Stimulated activated naive CD8-positive, alpha-beta T cell treated with anti-CD3 and anti-CD28 coated beads, Interleukin-15, Interleukin-2, amounts not matched to agents 100 U/mL and 50 U/mL, for 24 hours (primary cell): ENCODE results near the gene HDX.
"Not testable (repeated sequence)": the region's sequence is repeated elsewhere in the genome, so short reads cannot be mapped to it uniquely, and the experiment has no call there.

Source experiments
- ATAC-seq: fragments of 150-1000 bp; cut with Tn5 transposase; one replicate; pipeline ENCODE4 v1.10.0; 2021
- DNase-seq: peaks from one replicate; pipeline ENCODE4 v3.0.0; 2021

HDX gene

DNA sequence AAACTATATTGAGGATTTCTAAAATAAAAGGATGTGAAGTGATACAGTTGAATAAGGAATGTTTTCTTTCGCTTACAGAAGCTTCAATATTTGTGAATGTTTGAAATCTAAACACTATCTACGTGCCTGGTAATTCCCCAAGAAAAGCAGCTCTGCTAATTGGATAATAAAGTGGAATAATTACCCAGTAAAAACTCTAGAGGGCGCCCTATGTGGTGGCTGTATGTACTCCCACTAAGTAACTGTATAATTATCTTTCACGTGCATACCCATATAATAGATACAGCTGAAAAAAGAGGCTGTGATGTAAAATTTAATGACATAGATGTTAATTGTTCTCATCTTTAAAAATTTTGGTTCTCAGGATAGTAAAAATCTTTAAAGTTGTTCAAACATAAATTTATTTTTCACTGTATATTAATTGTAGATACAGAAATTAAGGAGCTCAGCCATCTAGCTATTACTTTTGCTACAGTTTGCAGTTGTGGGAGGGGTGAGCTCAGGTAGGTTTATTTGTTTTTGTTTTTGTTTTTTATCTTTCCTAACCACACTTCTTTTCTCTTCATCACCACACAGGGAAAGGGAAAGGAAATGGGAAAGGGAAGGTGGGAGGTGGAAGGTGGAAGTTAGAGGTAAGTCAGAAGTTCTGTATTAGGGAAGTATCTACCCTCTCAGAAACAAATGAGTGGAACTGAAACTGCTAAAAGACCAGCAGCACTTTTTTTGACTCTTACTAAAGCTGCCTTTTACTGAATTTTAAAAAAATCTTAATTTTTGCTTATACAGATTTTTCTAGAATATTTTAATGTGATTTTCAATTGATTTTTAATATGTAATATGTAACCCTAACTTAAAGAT lies 162.5 kb downstream of the HDX start:
- DNase-seq (no peak), ATAC-seq (no peak)

DNA sequence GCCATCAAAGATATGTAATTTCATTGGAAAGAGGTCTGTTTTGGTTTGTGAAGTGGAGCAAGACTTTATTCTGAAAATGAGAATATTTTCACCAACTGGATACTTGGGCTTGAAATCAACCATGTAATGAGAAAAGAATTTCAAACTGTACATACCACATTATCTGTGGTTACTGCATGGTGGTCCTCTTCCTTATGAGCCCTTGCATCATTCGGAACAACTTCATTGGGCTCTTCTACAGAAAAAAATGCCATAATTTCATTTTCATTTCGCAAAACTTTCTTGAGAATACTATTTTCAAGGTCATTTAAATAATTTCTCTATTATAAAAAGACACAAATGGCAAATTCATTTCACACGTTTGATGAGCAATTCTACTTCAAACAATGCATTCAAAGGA lies 165.6 kb downstream of the HDX start:
- DNase-seq (no peak), ATAC-seq (no peak)

DNA sequence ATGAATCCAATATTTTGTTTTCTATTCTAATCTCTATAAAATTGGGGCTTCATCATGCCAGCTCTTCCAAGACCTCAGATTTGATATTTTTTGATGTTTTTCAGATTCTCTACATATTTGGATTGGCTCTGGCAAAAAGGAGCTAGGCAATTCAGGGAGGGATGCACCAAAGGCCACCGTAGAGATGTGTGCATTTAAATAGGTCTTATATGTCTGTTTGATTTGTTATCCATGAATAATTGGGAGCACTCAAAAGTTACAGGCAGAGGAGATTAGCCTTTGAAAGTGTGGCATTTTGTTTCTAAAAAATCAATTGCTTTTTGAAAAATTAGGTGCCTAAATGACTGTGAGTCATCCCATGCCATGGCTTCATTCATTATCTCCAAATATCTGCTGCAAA lies 167.1 kb downstream of the HDX start:
- no peak for ATAC-seq
- no peak for DNase-seq

DNA sequence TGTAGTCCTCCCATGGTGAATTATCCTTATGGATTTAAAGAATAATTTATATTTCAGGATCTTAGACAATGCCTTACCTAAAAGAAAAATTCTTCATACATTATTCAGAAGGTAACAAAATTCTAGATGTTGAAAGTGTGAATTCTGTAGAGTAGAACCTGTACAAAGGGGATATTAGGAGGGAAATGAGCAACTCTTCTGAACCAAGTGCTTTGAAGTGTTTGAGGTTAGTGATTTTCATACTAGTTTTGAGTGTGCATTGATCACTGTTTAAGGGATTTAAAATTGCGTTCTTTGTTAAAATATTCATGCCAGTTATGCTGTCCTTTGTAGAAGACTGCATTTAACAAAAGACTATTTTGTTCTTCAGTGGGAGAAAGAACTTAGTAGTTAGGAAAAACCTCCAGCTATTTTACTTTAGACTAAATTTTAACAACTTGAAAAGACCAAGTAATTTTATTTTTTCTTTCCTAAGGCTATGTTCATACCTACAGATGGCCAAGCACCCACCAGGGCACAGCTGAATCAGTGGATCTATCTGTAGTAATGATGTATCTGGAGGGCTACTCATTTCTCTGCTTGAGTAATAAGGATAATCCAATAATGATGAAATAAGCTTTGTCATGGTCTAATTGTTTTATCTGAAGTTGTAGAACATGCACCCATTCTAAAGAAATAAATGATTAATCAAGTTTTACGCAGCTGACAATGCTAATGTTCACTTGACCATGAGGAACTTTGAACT lies 180.0 kb downstream of the HDX start:
- ATAC-seq (no peak), DNase-seq (no peak)

DNA sequence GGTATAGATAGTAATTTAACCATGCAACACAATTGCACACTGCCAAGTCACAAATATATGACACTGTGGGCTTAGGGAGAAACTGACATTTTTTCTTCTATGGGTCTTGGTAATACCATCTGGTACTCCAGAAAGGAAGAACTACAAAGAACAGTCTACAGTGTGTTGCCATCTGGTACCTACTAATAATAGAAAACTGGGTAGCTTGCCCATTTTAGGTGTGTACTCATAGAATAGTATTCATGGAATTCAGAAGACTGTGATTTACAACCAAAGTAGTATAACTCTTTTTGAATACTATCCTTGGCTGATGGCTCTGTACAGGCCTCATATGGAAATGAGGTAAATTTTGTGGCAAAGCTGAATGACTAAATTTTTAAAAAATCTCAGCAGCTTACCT lies 181.6 kb downstream of the HDX start:
- ATAC-seq (no peak), DNase-seq (no peak)

DNA sequence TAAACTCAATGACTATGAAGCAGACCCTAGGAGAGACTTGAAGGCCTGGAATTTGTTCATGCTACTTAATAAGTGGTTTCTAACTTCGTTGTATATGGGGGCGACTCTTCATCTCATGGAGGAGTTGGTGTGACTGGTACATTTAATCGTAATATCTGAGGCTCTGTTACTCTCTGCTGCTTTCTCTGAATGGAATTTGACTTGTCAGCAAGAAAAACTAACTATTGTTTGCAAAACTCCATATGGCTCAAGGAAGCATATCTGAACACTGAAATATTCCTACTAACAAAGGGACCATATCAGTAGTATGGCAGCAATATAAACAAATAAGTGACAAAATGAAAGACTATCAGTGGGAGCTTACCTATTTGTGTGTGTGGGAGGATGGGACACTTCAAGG lies 182.2 kb downstream of the HDX start:
- no peak for ATAC-seq

DNA sequence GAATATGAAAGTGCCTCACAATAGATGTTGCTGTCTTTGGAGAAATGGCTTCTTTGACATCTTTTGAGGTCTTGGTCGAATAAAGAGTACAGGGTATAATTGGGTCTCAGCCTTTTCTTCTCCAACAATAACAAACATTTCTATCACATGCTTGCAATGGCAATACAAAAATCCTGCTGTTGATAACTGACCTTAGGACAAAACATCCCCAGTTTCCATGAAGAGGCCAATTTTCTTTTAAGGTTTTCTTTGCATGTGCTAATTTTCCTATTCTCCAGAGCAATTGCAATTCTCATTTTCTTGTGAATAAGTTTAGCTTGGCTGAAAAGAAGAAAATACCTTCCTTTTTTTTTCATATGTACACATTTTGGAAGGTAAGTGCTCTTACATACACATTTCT lies 183.6 kb downstream of the HDX start:
- ATAC-seq, result no peak

More for the DNA sequence above, 182.2 kb downstream of the HDX start:
- DNase-seq, result no peak

DNA sequence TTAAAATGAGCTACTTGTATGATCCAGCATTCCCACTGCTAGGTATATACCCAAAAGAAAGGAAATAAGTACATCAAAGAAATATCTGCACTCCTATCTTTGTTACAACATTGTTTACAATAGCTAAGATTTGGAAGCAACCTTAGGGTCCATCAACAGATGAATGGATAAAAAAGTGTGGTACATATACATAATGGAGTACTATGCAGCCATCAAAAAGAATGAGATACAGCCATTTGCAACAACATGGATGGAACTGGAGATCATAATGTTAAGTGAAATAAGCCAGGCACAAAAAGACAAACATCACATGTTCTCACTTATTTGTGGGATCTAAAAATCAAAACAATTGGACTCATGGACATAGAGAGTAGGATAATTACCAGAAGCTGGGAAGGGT lies 186.3 kb downstream of the HDX start:
- not testable (repeated sequence) for ATAC-seq

More for the DNA sequence above, 183.6 kb downstream of the HDX start:
- no peak for DNase-seq

More for the DNA sequence above, 186.3 kb downstream of the HDX start:
- DNase-seq, result not testable (repeated sequence)
